Endothelial cell of umbilical vein (primary cell): ENCODE results near the gene CRELD1. TPM values are rescaled to one million over a fixed set of nuclear protein-coding genes. Genes with fewer than 3 reads are reported as not detected.

Source experiments
- BruUV-seq: library from RNA; stranded (reverse); fragments of 400-500 nt; replicated peaks from 2 replicates; lab custom pipeline; 2021; lab: Mats Ljungman, UMichigan
- CTCF ChIA-PET: fragments of 300-600, 350-600 bp; sonication (Branson Sonifier 250); formaldehyde crosslinking; loops from one replicate; lab custom pipeline; 2021; ENCODE audit warnings: antibody characterized with exemption, inconsistent platforms; lab: Charles Lee
- POLR2A ChIA-PET: fragments of 300-600, 350-600 bp; sonication (Branson Sonifier 250); formaldehyde crosslinking; loops from one replicate; lab custom pipeline; 2021; ENCODE audit warnings: antibody characterized with exemption, inconsistent platforms; lab: Charles Lee
- DNase-seq: peaks from one replicate; pipeline ENCODE4 v3.0.0-alpha.2; 2011; ENCODE audit warnings: low read depth, low spot score
- FAIRE-seq: peaks from 2 replicates; lab custom pipeline; 2011; peaks lifted over from hg19 to GRCh38; lab: Jason Lieb, UNC
- H2AFZ ChIP-seq: 2 replicates; pipeline ENCODE4 v1.6.0; 2012; ENCODE audit warnings: low read depth, low read length, control low read depth, inconsistent platforms
- H3K27ac ChIP-seq: 2 replicates; pipeline ENCODE4 v1.5.1; 2011; ENCODE audit warnings: low read depth, mild to moderate bottlenecking, control low read depth, low read length, moderate library complexity; ENCODE audit not compliant: insufficient read depth
- H3K27me3 ChIP-seq, 2 experiments: 2 replicates each; pipeline versions ENCODE4 v1.6.0 to v1.6.1; 2011; ENCODE audit warnings: low read length in 2 of 2, mixed read lengths in 1 of 2; ENCODE audit not compliant: control insufficient read depth in 2 of 2, insufficient read depth in 2 of 2
- H3K36me3 ChIP-seq, 2 experiments: 2 replicates in 1 of 2; 3 replicates in 1 of 2; pipeline ENCODE4 v1.5.1; 2011; ENCODE audit warnings: low read length in 2 of 2, mild to moderate bottlenecking in 1 of 2, moderate library complexity in 1 of 2; ENCODE audit not compliant: control insufficient read depth in 2 of 2, insufficient read depth in 2 of 2; ENCODE audit errors: extremely low read depth in 1 of 2
- H3K4me1 ChIP-seq: 3 replicates; pipeline ENCODE4 v1.5.1; 2011; ENCODE audit warnings: mild to moderate bottlenecking, low read length; ENCODE audit not compliant: control insufficient read depth, insufficient read depth; ENCODE audit errors: extremely low read depth
- H3K4me2 ChIP-seq: 2 replicates; pipeline ENCODE4 v1.6.1; 2011; ENCODE audit warnings: low read length, control low read depth, mixed read lengths; ENCODE audit not compliant: insufficient read depth
- H3K4me3 ChIP-seq, 3 experiments: fragments of 200-600 bp in 1 of 3; sonication (generic), shearing (Covaris generic) in 1 of 3; replicated peaks in 1 of 3; 2 replicates each; pipeline ENCODE4 v1.5.1; 2011 to 2016; ENCODE audit warnings: control low read depth in 3 of 3, low read length in 3 of 3, mild to moderate bottlenecking in 2 of 3, inconsistent platforms in 1 of 3, low read depth in 1 of 3, moderate library complexity in 1 of 3; ENCODE audit not compliant: insufficient read depth in 1 of 3
- H3K79me2 ChIP-seq: 2 replicates; pipeline ENCODE4 v1.6.0; 2012; ENCODE audit warnings: low read length, inconsistent platforms; ENCODE audit not compliant: control insufficient read depth, insufficient read depth
- H3K9ac ChIP-seq: replicated peaks from 2 replicates; pipeline ENCODE3; 2011; ENCODE audit warnings: low read length, control low read depth; ENCODE audit not compliant: insufficient read depth; ENCODE audit errors: extremely low read depth
- H3K9me1 ChIP-seq: replicated peaks from 3 replicates; pipeline ENCODE4 v1.6.0; 2011; ENCODE audit warnings: mild to moderate bottlenecking, low read length; ENCODE audit not compliant: control insufficient read depth, insufficient read depth; ENCODE audit errors: extremely low read depth
- H3K9me3 ChIP-seq: replicated peaks from 2 replicates; pipeline ENCODE4 v1.5.1; 2012; ENCODE audit warnings: low read length, inconsistent platforms; ENCODE audit not compliant: control insufficient read depth, insufficient read depth
- H4K20me1 ChIP-seq: replicated peaks from 2 replicates; pipeline ENCODE3; 2011; ENCODE audit warnings: mild to moderate bottlenecking, low read length; ENCODE audit not compliant: control insufficient read depth, insufficient read depth; ENCODE audit errors: extremely low read depth
- CTCF ChIP-seq, 2 donors: IDR thresholded peaks; 1 replicate in 1 of 2; 2 replicates in 1 of 2; pipeline ENCODE4 v1.5.1; 2011; ENCODE audit warnings: low read length in 2 of 2, mild to moderate bottlenecking in 2 of 2, moderate library complexity in 2 of 2, control low read depth in 1 of 2, inconsistent platforms in 1 of 2, low read depth in 1 of 2; ENCODE audit not compliant: insufficient read depth in 1 of 2; ENCODE audit errors: extremely low read depth in 1 of 2
- EZH2 ChIP-seq: IDR thresholded peaks from 2 replicates; pipeline ENCODE4 v1.6.1; 2012; ENCODE audit warnings: borderline replicate concordance, low read depth, mild to moderate bottlenecking, moderate library complexity, low read length, inconsistent platforms; ENCODE audit not compliant: severe bottlenecking
- GATA2 ChIP-seq: IDR thresholded peaks from 2 replicates; pipeline ENCODE4 v1.7.0; 2011; ENCODE audit warnings: low read depth, mild to moderate bottlenecking, moderate library complexity, mixed read lengths, low read length; ENCODE audit not compliant: insufficient read length, insufficient read depth
- JUN ChIP-seq: IDR thresholded peaks from 2 replicates; pipeline ENCODE4 v1.6.1; 2011; ENCODE audit warnings: borderline replicate concordance, low read depth; ENCODE audit not compliant: insufficient read length, insufficient read depth
- MYC ChIP-seq: IDR thresholded peaks from one replicate; pipeline ENCODE4 v1.6.1; 2011; ENCODE audit warnings: mild to moderate bottlenecking, low read depth, low read length
- dilution Hi-C: fragments of 300-500 bp; cut with MboI; formaldehyde crosslinking; loops from one replicate; pipeline ENCODE4 v1.15.0; 2019; ENCODE audit warnings: low sequenced_read_pairs; ENCODE audit not compliant: extremely low pct_ligation_motif_present
- intact Hi-C: fragments of 100-400 bp; cut with micrococcal nuclease; formaldehyde crosslinking; loops from one replicate; pipeline ENCODE4 v1.10.0; 2022
- polyA plus RNA-seq, 4 experiments: library from polyadenylated mRNA; depleted of rRNA in 3 of 4; stranded (reverse) in 3 of 4; unstranded in 1 of 4; fragments of >200 nt; gene quantifications; 2 replicates each; pipeline versions ENCODE4 v1.2.1 to v1.2.3, GENCODE V29; 2011 to 2012; ENCODE audit warnings: missing spikeins in 1 of 4
- total RNA-seq: library from RNA; stranded (reverse); gene quantifications from 2 replicates; pipeline ENCODE4 v1.2.3, GENCODE V29; 2021

Gene CRELD1
- total and polyA plus RNA-seq, 2 donors (not counting 3 experiments of a cell fraction or from before 2014, with no cell fraction given): 21.6 to 43.9 TPM

GRCh38 chr3:9978710-9979305 is 45.2 kb downstream of the CRELD1 start:
- POLR2A ChIA-PET: no interaction called here
- no peaks in the 10 kb centered on the region for H3K9me3 ChIP-seq
- no peaks in the 10 kb centered on the region for H3K27me3 ChIP-seq
- H3K4me2 ChIP-seq: no peak overlapping the region
- no TSS peak for BruUV-seq
- DNase-seq (no peak), FAIRE-seq (no peak)
- H3K9ac ChIP-seq: no peak overlapping the region
- H3K9me1 ChIP-seq: no peaks in the 10 kb centered on the region
- TF ChIP-seq MYC (no peak), CTCF (IDR thresholded peaks at IDR 0.05; ENCODE audit: extremely low read depth in 1 of 2, insufficient read depth in 1 of 2, low read depth in 1 of 2, low read length in 2 of 2) (no peak), GATA2 (no peak), JUN (no peak)
- intact Hi-C loops: no loop called here
- no peak overlapping the region for H2AFZ ChIP-seq
- H3K4me1 ChIP-seq: peaks cover 18% of the 10 kb centered on the region
- H4K20me1 ChIP-seq: no peaks in the 10 kb centered on the region
- H3K79me2 ChIP-seq: peaks cover 17% of the 10 kb centered on the region
- CTCF ChIA-PET: no interaction called here
- no peak overlapping the region for H3K27ac ChIP-seq
- H3K36me3 ChIP-seq: peaks cover 6% of the 10 kb centered on the region in 2 experiments
- H3K4me3 ChIP-seq: no peak overlapping the region
- dilution Hi-C loops: no loop called here

GRCh38 chr3:9980251-9980650 is 46.6 kb downstream of the CRELD1 start:
- Histone ChIP-seq H3K9ac (no peak overlapping the region), H3K27me3 (no peaks in the 10 kb centered on the region), H3K4me3 (no peak overlapping the region), H3K9me1 (no peaks in the 10 kb centered on the region), H3K27ac (no peak overlapping the region), H3K9me3 (no peaks in the 10 kb centered on the region), H3K4me1 (peaks cover 19% of the 10 kb centered on the region), H3K79me2 (peaks cover 25% of the 10 kb centered on the region), H3K4me2 (no peak overlapping the region), H3K36me3 (peaks cover 2 to 3% of the 10 kb centered on the region in 2 experiments), H2AFZ (no peak overlapping the region), H4K20me1 (no peaks in the 10 kb centered on the region)
- no TSS peak for BruUV-seq
- POLR2A ChIA-PET: no interaction called here
- intact Hi-C loops (loop anchor here (10.0 kb wide), 1 partner anchor 135 kb away; the partner anchor contains the start of gene BRK1), dilution Hi-C loops (no loop called here)
- TF ChIP-seq EZH2: no peak
- FAIRE-seq: no peak
- DNase-seq: no peak
- CTCF ChIA-PET: interaction anchor here (1.2 to 1.4 kb wide), 2 partner anchors 9 to 34 kb away, joined by 4 to 5 read pairs; no protein-coding TSS in a partner anchor
